ENCODE data around the gene CST3. TPM values are rescaled to one million over a fixed set of nuclear protein-coding genes. Genes with fewer than 3 reads are reported as not detected.
A peak's percentile ranks its signal among the peaks of the same experiment; 100 is the strongest.

The CST3 gene, protein sequence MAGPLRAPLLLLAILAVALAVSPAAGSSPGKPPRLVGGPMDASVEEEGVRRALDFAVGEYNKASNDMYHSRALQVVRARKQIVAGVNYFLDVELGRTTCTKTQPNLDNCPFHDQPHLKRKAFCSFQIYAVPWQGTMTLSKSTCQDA
- 212 TPM for polyA plus RNA-seq (2012; ENCODE audit: insufficient read length, low read depth)

GRCh38 chr20:23637282-23638221 is at the start of gene CST3:
CST3 (minus strand) TSS chr20:23637955; CDS start chr20:23637862, 93 bp downstream.
- TF ChIP-seq SIN3A (IDR thresholded peaks at IDR 0.05; ENCODE audit: borderline replicate concordance, insufficient read depth, low read length): 0 out of 2 replicates have a peak, but pooled peaks have one; percentile 13
- TF ChIP-seq TAF1 (IDR thresholded peaks at IDR 0.05; ENCODE audit: borderline replicate concordance, insufficient read depth, low read length): 0 out of 2 replicates have a peak, but pooled peaks have one; percentile 48
- no peak for TF ChIP-seq FOXP2 (optimal IDR thresholded peaks at IDR 0.05; ENCODE audit: borderline replicate concordance, extremely low read depth, extremely low read length, insufficient read depth)
- TF ChIP-seq, protein P1, sequence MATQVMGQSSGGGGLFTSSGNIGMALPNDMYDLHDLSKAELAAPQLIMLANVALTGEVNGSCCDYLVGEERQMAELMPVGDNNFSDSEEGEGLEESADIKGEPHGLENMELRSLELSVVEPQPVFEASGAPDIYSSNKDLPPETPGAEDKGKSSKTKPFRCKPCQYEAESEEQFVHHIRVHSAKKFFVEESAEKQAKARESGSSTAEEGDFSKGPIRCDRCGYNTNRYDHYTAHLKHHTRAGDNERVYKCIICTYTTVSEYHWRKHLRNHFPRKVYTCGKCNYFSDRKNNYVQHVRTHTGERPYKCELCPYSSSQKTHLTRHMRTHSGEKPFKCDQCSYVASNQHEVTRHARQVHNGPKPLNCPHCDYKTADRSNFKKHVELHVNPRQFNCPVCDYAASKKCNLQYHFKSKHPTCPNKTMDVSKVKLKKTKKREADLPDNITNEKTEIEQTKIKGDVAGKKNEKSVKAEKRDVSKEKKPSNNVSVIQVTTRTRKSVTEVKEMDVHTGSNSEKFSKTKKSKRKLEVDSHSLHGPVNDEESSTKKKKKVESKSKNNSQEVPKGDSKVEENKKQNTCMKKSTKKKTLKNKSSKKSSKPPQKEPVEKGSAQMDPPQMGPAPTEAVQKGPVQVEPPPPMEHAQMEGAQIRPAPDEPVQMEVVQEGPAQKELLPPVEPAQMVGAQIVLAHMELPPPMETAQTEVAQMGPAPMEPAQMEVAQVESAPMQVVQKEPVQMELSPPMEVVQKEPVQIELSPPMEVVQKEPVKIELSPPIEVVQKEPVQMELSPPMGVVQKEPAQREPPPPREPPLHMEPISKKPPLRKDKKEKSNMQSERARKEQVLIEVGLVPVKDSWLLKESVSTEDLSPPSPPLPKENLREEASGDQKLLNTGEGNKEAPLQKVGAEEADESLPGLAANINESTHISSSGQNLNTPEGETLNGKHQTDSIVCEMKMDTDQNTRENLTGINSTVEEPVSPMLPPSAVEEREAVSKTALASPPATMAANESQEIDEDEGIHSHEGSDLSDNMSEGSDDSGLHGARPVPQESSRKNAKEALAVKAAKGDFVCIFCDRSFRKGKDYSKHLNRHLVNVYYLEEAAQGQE (IDR thresholded peaks at IDR 0.05; ENCODE audit: insufficient read depth in 1 of 2, low read depth in 2 of 2, low read length in 2 of 2): no peak
- peak; percentile 78 for TF ChIP-seq POLR2AphosphoS5 (IDR thresholded peaks at IDR 0.05; ENCODE audit: low read depth, low read length)

DNA sequence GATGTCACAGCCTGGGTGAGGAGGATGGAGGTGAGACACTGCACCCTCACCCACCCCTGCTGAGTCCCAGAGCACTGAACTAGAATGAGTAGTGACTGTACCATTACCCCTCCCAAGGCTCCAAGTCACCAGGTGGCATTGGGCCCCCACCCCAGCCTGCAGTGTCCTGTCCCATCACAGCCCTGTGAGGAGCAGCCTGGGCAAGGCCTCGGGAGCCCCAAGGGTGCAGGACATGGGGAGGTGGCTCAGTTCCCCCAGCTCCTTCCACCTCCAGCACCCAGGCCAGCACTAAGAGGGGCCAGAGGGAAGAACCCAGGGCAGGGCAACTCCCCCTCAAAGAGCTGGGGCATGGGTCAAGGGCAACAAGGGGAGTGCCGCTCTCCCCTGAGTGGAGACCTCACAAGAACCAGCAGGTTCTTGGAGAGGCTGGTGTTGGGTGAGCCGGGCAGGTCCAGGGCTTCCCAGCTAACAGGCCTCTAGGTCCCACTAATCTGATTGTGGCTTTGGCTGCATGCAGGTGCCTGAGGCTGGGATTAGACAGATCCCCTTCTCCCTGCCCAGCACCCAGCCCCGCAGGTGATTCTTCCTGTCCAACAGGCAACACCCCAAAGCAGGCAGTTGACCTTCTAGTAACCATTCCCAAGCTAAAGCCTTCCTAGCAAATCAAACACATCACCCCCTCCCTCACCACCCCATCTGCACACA is 48.4 kb upstream of the CST3 start:
- TF ChIP-seq TAF1 (IDR thresholded peaks at IDR 0.05; ENCODE audit: borderline replicate concordance, insufficient read depth, low read length): no peak
- no peak for TF ChIP-seq SIN3A (IDR thresholded peaks at IDR 0.05; ENCODE audit: borderline replicate concordance, insufficient read depth, low read length)

GRCh38 chr20:23684261-23684660 is 46.5 kb upstream of the CST3 start:
- TF ChIP-seq POLR2AphosphoS5 (IDR thresholded peaks at IDR 0.05; ENCODE audit: low read depth, low read length) (no peak), FOXP2 (optimal IDR thresholded peaks at IDR 0.05; ENCODE audit: borderline replicate concordance, extremely low read depth, extremely low read length, insufficient read depth) (no peak), SIN3A (IDR thresholded peaks at IDR 0.05; ENCODE audit: borderline replicate concordance, insufficient read depth, low read length) (no peak), TAF1 (IDR thresholded peaks at IDR 0.05; ENCODE audit: borderline replicate concordance, insufficient read depth, low read length) (no peak)
- TF ChIP-seq, protein P1 (IDR thresholded peaks at IDR 0.05; ENCODE audit: insufficient read depth in 1 of 2, low read depth in 2 of 2, low read length in 2 of 2): no peak

GRCh38 chr20:23683807-23684206 is 46.1 kb upstream of the CST3 start:
- TF ChIP-seq POLR2AphosphoS5 (IDR thresholded peaks at IDR 0.05; ENCODE audit: low read depth, low read length): no peak
- TF ChIP-seq TAF1 (IDR thresholded peaks at IDR 0.05; ENCODE audit: borderline replicate concordance, insufficient read depth, low read length): no peak
- TF ChIP-seq, protein P1 (IDR thresholded peaks at IDR 0.05; ENCODE audit: insufficient read depth in 1 of 2, low read depth in 2 of 2, low read length in 2 of 2): no peak
- TF ChIP-seq FOXP2 (optimal IDR thresholded peaks at IDR 0.05; ENCODE audit: borderline replicate concordance, extremely low read depth, extremely low read length, insufficient read depth): no peak
- no peak for TF ChIP-seq SIN3A (IDR thresholded peaks at IDR 0.05; ENCODE audit: borderline replicate concordance, insufficient read depth, low read length)

DNA sequence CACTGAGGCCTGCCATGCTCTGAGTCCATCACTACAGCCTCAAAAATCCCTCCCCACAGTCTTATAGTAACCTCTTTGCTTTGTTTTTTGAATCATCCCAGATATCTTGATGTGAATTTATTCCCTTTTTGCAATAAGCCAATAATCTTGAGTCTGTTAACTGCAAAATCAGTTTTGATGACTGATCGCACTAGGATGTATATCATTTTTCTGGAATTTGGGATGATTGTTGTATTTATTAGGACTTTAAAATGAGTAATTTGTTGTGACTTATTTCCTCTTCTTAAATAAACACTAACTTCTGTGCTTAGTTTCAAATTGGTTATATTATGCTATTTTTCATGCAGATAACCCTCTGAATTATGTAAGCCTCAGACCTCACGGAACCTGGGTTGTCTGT is 45.5 kb upstream of the CST3 start:
- no peak for TF ChIP-seq TAF1 (IDR thresholded peaks at IDR 0.05; ENCODE audit: borderline replicate concordance, insufficient read depth, low read length)
- no peak for TF ChIP-seq FOXP2 (optimal IDR thresholded peaks at IDR 0.05; ENCODE audit: borderline replicate concordance, extremely low read depth, extremely low read length, insufficient read depth)
- TF ChIP-seq POLR2AphosphoS5 (IDR thresholded peaks at IDR 0.05; ENCODE audit: low read depth, low read length): no peak
- TF ChIP-seq, protein P1 (IDR thresholded peaks at IDR 0.05; ENCODE audit: insufficient read depth in 1 of 2, low read depth in 2 of 2, low read length in 2 of 2): no peak
- no peak for TF ChIP-seq SIN3A (IDR thresholded peaks at IDR 0.05; ENCODE audit: borderline replicate concordance, insufficient read depth, low read length)

Data from PFSK-1 (cell line).